ENCODE data around the gene YBEY. TPM values are rescaled to one million over a fixed set of nuclear protein-coding genes. Genes with fewer than 3 reads are reported as not detected.

The YBEY gene
- total and polyA plus RNA-seq, 2 donors (not counting 3 experiments of a cell fraction or from before 2014, with no cell fraction given): 6.1 to 15.3 TPM

GRCh38 chr21:46254208-46254975 is 31.8 kb upstream of the YBEY start:
- DNase-seq (ENCODE audit: low read depth, low spot score) (no peak), FAIRE-seq (no peak)
- no TSS peak for BruUV-seq (replicated peaks)
- H3K27me3 ChIP-seq (ENCODE audit: control insufficient read depth in 2 of 2, insufficient read depth in 2 of 2, low read length in 2 of 2): no peaks in the 10 kb centered on the region
- dilution Hi-C loops (cut with MboI; ENCODE audit: extremely low pct_ligation_motif_present, low sequenced_read_pairs) (no loop called here), intact Hi-C loops (cut with micrococcal nuclease) (no loop called here)
- no peaks in the 10 kb centered on the region for H3K4me1 ChIP-seq (ENCODE audit: control insufficient read depth, extremely low read depth, insufficient read depth, low read length)
- CTCF ChIA-PET: interaction anchor here (1.8 kb wide), 1 partner anchor 111 kb away, joined by 7 read pairs; no protein-coding TSS in a partner anchor
- H3K4me2 ChIP-seq (ENCODE audit: insufficient read depth, low read length): no peak overlapping the region
- H3K4me3 ChIP-seq (replicated peaks in 1 of 3; ENCODE audit: insufficient read depth in 1 of 3, low read depth in 1 of 3, low read length in 3 of 3): no peak overlapping the region
- H3K27ac ChIP-seq (ENCODE audit: insufficient read depth, low read depth, low read length): no peak overlapping the region
- no peaks in the 10 kb centered on the region for H3K9me3 ChIP-seq (replicated peaks; ENCODE audit: control insufficient read depth, insufficient read depth, low read length)
- POLR2A ChIA-PET: no interaction called here
- no peak overlapping the region for H2AFZ ChIP-seq (ENCODE audit: low read depth, low read length)
- H3K9ac ChIP-seq (replicated peaks; ENCODE audit: extremely low read depth, insufficient read depth, low read length): no peak overlapping the region
- peaks cover 25 to 52% of the 10 kb centered on the region in 2 experiments for H3K36me3 ChIP-seq (ENCODE audit: control insufficient read depth in 2 of 2, extremely low read depth in 1 of 2, insufficient read depth in 2 of 2, low read length in 2 of 2)
- H3K79me2 ChIP-seq (ENCODE audit: control insufficient read depth, insufficient read depth, low read length): no peaks in the 10 kb centered on the region
- no peak for TF ChIP-seq CTCF (IDR thresholded peaks at IDR 0.05; ENCODE audit: extremely low read depth in 1 of 2, insufficient read depth in 1 of 2, low read depth in 1 of 2, low read length in 2 of 2)
- no peak for TF ChIP-seq POLR2A (IDR thresholded peaks at IDR 0.05; ENCODE audit: low read depth, low read length)
- TF ChIP-seq, protein P1, sequence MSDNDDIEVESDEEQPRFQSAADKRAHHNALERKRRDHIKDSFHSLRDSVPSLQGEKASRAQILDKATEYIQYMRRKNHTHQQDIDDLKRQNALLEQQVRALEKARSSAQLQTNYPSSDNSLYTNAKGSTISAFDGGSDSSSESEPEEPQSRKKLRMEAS (IDR thresholded peaks at IDR 0.05; ENCODE audit: insufficient read depth, insufficient read length): no peak
- TF ChIP-seq POLR2AphosphoS5 (IDR thresholded peaks at IDR 0.05; ENCODE audit: insufficient read depth, low read depth, low read length): no peak
- no peak for TF ChIP-seq JUN (IDR thresholded peaks at IDR 0.05; ENCODE audit: borderline replicate concordance, insufficient read depth, insufficient read length, low read depth)
- no peak for TF ChIP-seq GATA2 (IDR thresholded peaks at IDR 0.05; ENCODE audit: insufficient read depth, insufficient read length, low read depth, low read length)
- TF ChIP-seq FOS (IDR thresholded peaks at IDR 0.05; ENCODE audit: borderline replicate concordance, insufficient read depth, low read length): no peak
- TF ChIP-seq MYC (IDR thresholded peaks at IDR 0.05; ENCODE audit: low read depth, low read length): no peak
- TF ChIP-seq EZH2 (IDR thresholded peaks at IDR 0.05; ENCODE audit: borderline replicate concordance, low read depth, low read length, severe bottlenecking): no peak
- H4K20me1 ChIP-seq (replicated peaks; ENCODE audit: control insufficient read depth, extremely low read depth, insufficient read depth, low read length): no peaks in the 10 kb centered on the region
- no peaks in the 10 kb centered on the region for H3K9me1 ChIP-seq (replicated peaks; ENCODE audit: control insufficient read depth, extremely low read depth, insufficient read depth, low read length)
